Sigmoid colon (tissue), 4 donors: Measurements from ENCODE around the gene CLDN10.

ENCODE experiments used
- EP300 ChIP-seq, 4 donors: sonication (generic); formaldehyde crosslinking; IDR thresholded peaks; one replicate each; pipeline ENCODE4 v1.6.1; 2017; ENCODE audit warnings: antibody characterized with exemption in 4 of 4
- POLR2A ChIP-seq, 2 donors: fragments of 450-650 bp; IDR thresholded peaks; one replicate each; pipeline ENCODE4 v1.6.1; 2016; ENCODE audit warnings: antibody characterized with exemption in 2 of 2, mild to moderate bottlenecking in 2 of 2, moderate library complexity in 2 of 2
- POLR2AphosphoS5 ChIP-seq, 4 donors: sonication (generic); formaldehyde crosslinking; IDR thresholded peaks; one replicate each; pipeline ENCODE4 v1.6.1; 2017; ENCODE audit warnings: antibody characterized with exemption in 4 of 4
- TF ChIP-seq, protein P1 (sequence below), 4 experiments: fragments of 450-650 bp in 3 of 4; fragments of 200-600 bp in 1 of 4; IDR thresholded peaks; one replicate each; pipeline ENCODE4 v1.5.1; 2016 to 2019; ENCODE audit warnings: antibody characterized with exemption in 4 of 4, mild to moderate bottlenecking in 3 of 4, moderate library complexity in 2 of 4

DNA sequence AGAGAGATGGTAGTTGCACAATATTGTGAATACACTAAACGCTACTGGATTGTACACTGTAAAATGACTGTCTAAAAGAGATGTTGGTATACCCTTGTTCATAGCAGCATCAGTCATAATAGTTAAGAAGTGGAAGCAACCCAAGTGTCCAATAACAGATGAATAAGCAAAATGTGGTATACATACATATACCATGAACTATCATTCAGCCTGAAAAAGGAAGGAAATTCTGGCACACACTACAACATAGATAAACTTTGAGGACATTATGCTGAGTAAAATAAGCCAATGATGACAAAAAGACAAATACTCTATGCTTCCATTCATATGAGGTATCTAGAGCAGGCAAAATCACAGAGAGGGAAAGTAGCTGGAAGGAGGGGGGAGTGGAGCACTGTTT, 76.0 kb downstream of the CLDN10 start:
- TF ChIP-seq EP300 (IDR thresholded peaks at IDR 0.05) (no peak), POLR2A (IDR thresholded peaks at IDR 0.05) (no peak), POLR2AphosphoS5 (IDR thresholded peaks at IDR 0.05) (no peak)
- TF ChIP-seq, protein P1, sequence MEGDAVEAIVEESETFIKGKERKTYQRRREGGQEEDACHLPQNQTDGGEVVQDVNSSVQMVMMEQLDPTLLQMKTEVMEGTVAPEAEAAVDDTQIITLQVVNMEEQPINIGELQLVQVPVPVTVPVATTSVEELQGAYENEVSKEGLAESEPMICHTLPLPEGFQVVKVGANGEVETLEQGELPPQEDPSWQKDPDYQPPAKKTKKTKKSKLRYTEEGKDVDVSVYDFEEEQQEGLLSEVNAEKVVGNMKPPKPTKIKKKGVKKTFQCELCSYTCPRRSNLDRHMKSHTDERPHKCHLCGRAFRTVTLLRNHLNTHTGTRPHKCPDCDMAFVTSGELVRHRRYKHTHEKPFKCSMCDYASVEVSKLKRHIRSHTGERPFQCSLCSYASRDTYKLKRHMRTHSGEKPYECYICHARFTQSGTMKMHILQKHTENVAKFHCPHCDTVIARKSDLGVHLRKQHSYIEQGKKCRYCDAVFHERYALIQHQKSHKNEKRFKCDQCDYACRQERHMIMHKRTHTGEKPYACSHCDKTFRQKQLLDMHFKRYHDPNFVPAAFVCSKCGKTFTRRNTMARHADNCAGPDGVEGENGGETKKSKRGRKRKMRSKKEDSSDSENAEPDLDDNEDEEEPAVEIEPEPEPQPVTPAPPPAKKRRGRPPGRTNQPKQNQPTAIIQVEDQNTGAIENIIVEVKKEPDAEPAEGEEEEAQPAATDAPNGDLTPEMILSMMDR (IDR thresholded peaks at IDR 0.05) = no peak
